ENCODE data around the gene PITPNM3.

DNA sequence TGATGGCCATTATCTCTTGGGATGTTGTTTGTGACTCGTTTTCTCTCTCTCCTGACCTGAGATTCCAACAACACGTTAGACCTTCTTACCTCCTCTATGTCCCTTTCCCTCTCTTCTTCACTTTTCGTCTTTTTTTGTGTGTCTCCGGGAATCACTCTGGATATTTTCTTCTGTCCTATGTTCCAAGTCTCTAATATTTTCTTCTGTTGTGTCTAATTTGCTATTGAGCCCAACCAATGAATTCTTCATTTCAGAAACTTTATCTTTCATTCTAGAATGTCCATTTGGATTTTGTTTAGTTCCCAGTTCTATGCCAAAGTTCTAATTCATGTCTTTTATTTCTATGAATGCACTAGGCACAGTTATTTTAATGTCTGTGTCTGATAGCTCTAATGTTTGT, 27.1 kb upstream of the PITPNM3 start:
- TF ChIP-seq, protein P1, sequence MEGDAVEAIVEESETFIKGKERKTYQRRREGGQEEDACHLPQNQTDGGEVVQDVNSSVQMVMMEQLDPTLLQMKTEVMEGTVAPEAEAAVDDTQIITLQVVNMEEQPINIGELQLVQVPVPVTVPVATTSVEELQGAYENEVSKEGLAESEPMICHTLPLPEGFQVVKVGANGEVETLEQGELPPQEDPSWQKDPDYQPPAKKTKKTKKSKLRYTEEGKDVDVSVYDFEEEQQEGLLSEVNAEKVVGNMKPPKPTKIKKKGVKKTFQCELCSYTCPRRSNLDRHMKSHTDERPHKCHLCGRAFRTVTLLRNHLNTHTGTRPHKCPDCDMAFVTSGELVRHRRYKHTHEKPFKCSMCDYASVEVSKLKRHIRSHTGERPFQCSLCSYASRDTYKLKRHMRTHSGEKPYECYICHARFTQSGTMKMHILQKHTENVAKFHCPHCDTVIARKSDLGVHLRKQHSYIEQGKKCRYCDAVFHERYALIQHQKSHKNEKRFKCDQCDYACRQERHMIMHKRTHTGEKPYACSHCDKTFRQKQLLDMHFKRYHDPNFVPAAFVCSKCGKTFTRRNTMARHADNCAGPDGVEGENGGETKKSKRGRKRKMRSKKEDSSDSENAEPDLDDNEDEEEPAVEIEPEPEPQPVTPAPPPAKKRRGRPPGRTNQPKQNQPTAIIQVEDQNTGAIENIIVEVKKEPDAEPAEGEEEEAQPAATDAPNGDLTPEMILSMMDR (conservative IDR thresholded peaks at IDR 0.05; ENCODE audit: low read depth, low read length): no peak
- TF ChIP-seq EZH2 (IDR thresholded peaks at IDR 0.05; ENCODE audit: borderline replicate concordance, low read depth, low read length, poor library complexity, severe bottlenecking): no peak

All from A673 (cell line).